Hepatocyte (in vitro differentiated cells): Measurements from ENCODE around the gene PKNOX2. TPM values are rescaled to one million over a fixed set of nuclear protein-coding genes. Genes with fewer than 3 reads are reported as not detected.
A peak's percentile ranks its signal among the peaks of the same experiment; 100 is the strongest.

ENCODE experiments used
- DNase-seq: peaks from one replicate; pipeline ENCODE4 v3.0.0-alpha.2; 2016; ENCODE audit warnings: low spot score
- H2AFZ ChIP-seq: fragments of 200-600 bp; sonication (generic); 2 replicates; pipeline ENCODE4 v1.6.0; 2016; ENCODE audit warnings: antibody characterized with exemption, mild to moderate bottlenecking
- H3K27ac ChIP-seq: fragments of 200-600 bp; sonication (generic); 2 replicates; pipeline ENCODE4 v1.5.1; 2016; ENCODE audit warnings: mild to moderate bottlenecking
- H3K27me3 ChIP-seq: fragments of 200-600 bp; sonication (generic); 2 replicates; pipeline ENCODE4 v1.6.1; 2016
- H3K36me3 ChIP-seq: fragments of 200-600 bp; sonication (generic); replicated peaks from 2 replicates; pipeline ENCODE4 v1.5.1; 2016; ENCODE audit warnings: low read depth; ENCODE audit not compliant: insufficient read depth
- H3K4me1 ChIP-seq: fragments of 200-600 bp; sonication (generic); 2 replicates; pipeline ENCODE4 v1.5.1; 2016; ENCODE audit warnings: mild to moderate bottlenecking, moderate library complexity; ENCODE audit not compliant: insufficient read depth
- H3K4me2 ChIP-seq: fragments of 200-600 bp; sonication (generic); 2 replicates; pipeline ENCODE4 v1.6.0; 2016
- H3K4me3 ChIP-seq: fragments of 200-600 bp; sonication (generic); 2 replicates; pipeline ENCODE4 v1.5.1; 2016; ENCODE audit warnings: mild to moderate bottlenecking
- H3K79me2 ChIP-seq: fragments of 200-600 bp; sonication (generic); 2 replicates; pipeline ENCODE4 v1.6.0; 2017; ENCODE audit warnings: mild to moderate bottlenecking
- H3K9me2 ChIP-seq: fragments of 200-600 bp; sonication (generic); replicated peaks from 2 replicates; pipeline ENCODE4 v1.6.0; 2017; ENCODE audit warnings: mild to moderate bottlenecking; ENCODE audit not compliant: insufficient read depth
- H3K9me3 ChIP-seq: fragments of 200-600 bp; sonication (generic); 2 replicates; pipeline ENCODE4 v1.5.1; 2016; ENCODE audit warnings: low read depth, mild to moderate bottlenecking
- H4K20me1 ChIP-seq: fragments of 200-600 bp; sonication (generic); 2 replicates; pipeline ENCODE4 v1.6.0; 2016; ENCODE audit warnings: mild to moderate bottlenecking; ENCODE audit not compliant: insufficient read depth, poor library complexity, severe bottlenecking
- EZH2 ChIP-seq: fragments of 200-600 bp; sonication (generic); IDR thresholded peaks from 2 replicates; pipeline ENCODE4 v1.6.1; 2016; ENCODE audit warnings: antibody characterized with exemption, mild to moderate bottlenecking, borderline replicate concordance
- EZH2phosphoT487 ChIP-seq: fragments of 200-600 bp; sonication (generic); IDR thresholded peaks from one replicate; pipeline ENCODE4 v1.6.1; 2018; ENCODE audit warnings: antibody characterized with exemption, mild to moderate bottlenecking, low read depth, moderate library complexity; ENCODE audit not compliant: unreplicated experiment, severe bottlenecking
- WGBS: methylation state at CpG from one replicate; pipeline ENCODE4 v1.1.6; 2016; ENCODE audit warnings: low lambda C conversion rate; ENCODE audit errors: missing lambda C conversion rate; 5-methylcytosine and 5-hydroxymethylcytosine counted together
- polyA plus RNA-seq: library from polyadenylated mRNA; unstranded; fragments of >200 nt; fragmentation: Nextera tagmentation; extraction: Ambion mirVana; gene quantifications from 2 replicates; pipeline ENCODE4 v1.2.1, GENCODE V29; 2016
- total RNA-seq: library from RNA; depleted of rRNA; stranded (reverse); fragments of >200 nt; gene quantifications from 2 replicates; pipeline ENCODE4 v1.2.3, GENCODE V29; 2014
- TF ChIP-seq, protein P1 (sequence below): fragments of 200-600 bp; sonication (generic); IDR thresholded peaks from 2 replicates; pipeline ENCODE4 v1.5.1; 2016; ENCODE audit warnings: antibody characterized with exemption, mild to moderate bottlenecking; ENCODE audit not compliant: poor library complexity

PKNOX2 gene
- total and polyA plus RNA-seq, 2 experiments from 2014 or later, result 3.0 to 3.1 TPM

DNA sequence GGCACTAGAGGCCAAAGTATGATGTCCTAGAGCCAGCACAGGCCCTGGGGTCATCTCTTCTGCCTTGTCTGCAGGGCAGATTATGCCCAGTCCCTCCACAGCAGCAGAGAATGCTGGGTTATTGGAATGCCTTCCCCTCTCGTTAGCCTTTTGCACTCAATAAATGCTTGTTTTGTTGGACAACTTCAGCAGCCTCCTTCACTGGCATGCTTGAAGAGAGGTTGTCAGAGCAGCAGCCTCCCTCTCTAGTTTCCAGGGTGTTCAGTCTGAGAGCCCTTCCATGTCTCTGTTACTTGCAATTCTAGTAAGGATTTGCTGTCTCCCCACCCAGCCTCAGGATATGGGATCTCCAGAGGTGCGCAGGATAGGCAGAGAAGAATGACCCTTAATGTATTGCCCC lies 82.9 kb downstream of the PKNOX2 start:
- WGBS, result 89% methylated on average over 2 of the region's 2 CpGs
- Histone ChIP-seq H4K20me1 (no peaks in the 10 kb centered on the region), H3K4me1 (no peaks in the 10 kb centered on the region), H3K27me3 (no peaks in the 10 kb centered on the region), H3K79me2 (no peaks in the 10 kb centered on the region), H3K27ac (no peak overlapping the region), H3K4me3 (no peak overlapping the region), H3K4me2 (no peak overlapping the region), H3K9me3 (no peaks in the 10 kb centered on the region), H3K36me3 (no peaks in the 10 kb centered on the region), H2AFZ (no peak overlapping the region), H3K9me2 (no peaks in the 10 kb centered on the region)
- DNase-seq, result no peak
- TF ChIP-seq EZH2 (no peak), EZH2phosphoT487 (no peak)
- TF ChIP-seq, protein P1, sequence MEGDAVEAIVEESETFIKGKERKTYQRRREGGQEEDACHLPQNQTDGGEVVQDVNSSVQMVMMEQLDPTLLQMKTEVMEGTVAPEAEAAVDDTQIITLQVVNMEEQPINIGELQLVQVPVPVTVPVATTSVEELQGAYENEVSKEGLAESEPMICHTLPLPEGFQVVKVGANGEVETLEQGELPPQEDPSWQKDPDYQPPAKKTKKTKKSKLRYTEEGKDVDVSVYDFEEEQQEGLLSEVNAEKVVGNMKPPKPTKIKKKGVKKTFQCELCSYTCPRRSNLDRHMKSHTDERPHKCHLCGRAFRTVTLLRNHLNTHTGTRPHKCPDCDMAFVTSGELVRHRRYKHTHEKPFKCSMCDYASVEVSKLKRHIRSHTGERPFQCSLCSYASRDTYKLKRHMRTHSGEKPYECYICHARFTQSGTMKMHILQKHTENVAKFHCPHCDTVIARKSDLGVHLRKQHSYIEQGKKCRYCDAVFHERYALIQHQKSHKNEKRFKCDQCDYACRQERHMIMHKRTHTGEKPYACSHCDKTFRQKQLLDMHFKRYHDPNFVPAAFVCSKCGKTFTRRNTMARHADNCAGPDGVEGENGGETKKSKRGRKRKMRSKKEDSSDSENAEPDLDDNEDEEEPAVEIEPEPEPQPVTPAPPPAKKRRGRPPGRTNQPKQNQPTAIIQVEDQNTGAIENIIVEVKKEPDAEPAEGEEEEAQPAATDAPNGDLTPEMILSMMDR, result no peak

DNA sequence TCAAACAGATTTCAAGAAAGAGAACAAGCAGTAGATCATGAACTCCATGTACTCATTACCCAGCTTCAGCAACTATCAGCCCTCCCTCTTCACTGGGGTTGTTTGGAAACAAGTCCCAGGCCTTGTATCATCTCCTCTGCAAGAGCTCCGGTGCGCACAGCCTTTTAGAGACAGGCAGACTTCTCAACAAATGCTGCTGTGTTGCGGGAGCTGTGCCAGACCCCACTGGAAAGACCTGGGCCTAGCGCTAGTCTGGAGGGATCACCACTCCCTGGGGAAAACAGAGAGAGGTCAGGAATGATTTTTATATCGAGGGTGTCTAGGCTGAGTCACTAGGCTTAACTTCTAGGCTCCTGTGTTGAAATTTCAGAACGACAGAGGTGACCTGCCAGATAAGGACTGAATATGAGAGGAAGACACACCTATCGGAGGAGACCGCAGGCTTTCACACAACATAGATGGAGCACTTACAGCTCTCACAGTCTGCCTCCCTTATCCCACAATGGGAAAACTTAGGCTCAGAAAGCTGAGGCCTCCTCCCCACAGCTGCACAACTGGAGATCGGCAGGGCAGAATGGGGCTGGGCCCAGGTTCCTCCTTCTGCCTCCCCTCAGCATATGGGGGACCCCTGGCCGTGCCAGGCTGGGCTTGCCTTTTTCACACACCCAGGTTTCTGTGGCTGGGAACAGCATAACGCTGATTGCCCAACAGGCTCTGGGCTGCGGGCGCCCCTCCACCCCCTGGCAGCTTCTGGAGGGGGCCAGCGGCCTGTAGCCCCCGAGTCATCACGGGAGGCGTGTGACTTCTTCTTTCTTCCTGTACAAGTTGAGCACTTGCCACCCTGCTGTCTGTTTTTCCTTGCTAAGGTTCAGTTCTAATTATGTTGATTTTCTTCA lies 86.0 kb downstream of the PKNOX2 start:
- H3K9me3 ChIP-seq, result no peaks in the 10 kb centered on the region
- H3K36me3 ChIP-seq, result no peaks in the 10 kb centered on the region
- no peak overlapping the region for H2AFZ ChIP-seq
- H3K27me3 ChIP-seq, result no peaks in the 10 kb centered on the region
- peak; percentile 31 for DNase-seq
- peak overlapping the region; percentile 4 for H3K27ac ChIP-seq
- TF ChIP-seq EZH2 (no peak), EZH2phosphoT487 (no peak)
- TF ChIP-seq, protein P1, result no peak
- H3K4me2 ChIP-seq, result no peak overlapping the region
- H3K9me2 ChIP-seq, result no peaks in the 10 kb centered on the region
- no peaks in the 10 kb centered on the region for H4K20me1 ChIP-seq
- H3K4me1 ChIP-seq, result no peaks in the 10 kb centered on the region
- 84% methylated on average over 17 of the region's 17 CpGs for WGBS
- H3K79me2 ChIP-seq, result no peaks in the 10 kb centered on the region
- H3K4me3 ChIP-seq, result no peak overlapping the region

DNA sequence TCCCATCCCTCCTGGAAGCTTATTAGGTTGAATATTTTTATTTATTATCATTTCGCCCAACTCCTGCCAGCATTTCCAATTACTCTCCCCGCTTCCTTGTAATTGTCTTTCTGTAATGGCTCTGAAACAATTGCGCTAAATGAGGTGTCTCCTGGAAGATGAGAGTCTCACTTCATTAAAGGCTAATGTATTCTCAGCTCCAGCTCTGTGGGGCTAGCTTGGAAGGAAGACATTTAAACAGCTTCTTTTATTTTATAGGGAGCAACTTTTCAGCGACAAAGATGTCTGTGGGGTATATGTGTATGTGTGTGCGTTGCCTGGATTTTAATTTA lies 86.6 kb downstream of the PKNOX2 start:
- H3K27me3 ChIP-seq, result no peaks in the 10 kb centered on the region
- no peak for DNase-seq
- no peak overlapping the region for H3K4me3 ChIP-seq
- no peaks in the 10 kb centered on the region for H4K20me1 ChIP-seq
- no peak overlapping the region for H3K4me2 ChIP-seq
- TF ChIP-seq, protein P1, result no peak
- no peak for TF ChIP-seq EZH2
- no peak for TF ChIP-seq EZH2phosphoT487
- 90% methylated on average over 5 of the region's 5 CpGs for WGBS
- H2AFZ ChIP-seq, result no peak overlapping the region
- H3K9me3 ChIP-seq, result no peaks in the 10 kb centered on the region
- H3K27ac ChIP-seq, result no peak overlapping the region
- no peaks in the 10 kb centered on the region for H3K36me3 ChIP-seq
- no peaks in the 10 kb centered on the region for H3K9me2 ChIP-seq
- H3K4me1 ChIP-seq, result no peaks in the 10 kb centered on the region
- no peaks in the 10 kb centered on the region for H3K79me2 ChIP-seq
